ENCODE results near the gene ITGB2.

DNA sequence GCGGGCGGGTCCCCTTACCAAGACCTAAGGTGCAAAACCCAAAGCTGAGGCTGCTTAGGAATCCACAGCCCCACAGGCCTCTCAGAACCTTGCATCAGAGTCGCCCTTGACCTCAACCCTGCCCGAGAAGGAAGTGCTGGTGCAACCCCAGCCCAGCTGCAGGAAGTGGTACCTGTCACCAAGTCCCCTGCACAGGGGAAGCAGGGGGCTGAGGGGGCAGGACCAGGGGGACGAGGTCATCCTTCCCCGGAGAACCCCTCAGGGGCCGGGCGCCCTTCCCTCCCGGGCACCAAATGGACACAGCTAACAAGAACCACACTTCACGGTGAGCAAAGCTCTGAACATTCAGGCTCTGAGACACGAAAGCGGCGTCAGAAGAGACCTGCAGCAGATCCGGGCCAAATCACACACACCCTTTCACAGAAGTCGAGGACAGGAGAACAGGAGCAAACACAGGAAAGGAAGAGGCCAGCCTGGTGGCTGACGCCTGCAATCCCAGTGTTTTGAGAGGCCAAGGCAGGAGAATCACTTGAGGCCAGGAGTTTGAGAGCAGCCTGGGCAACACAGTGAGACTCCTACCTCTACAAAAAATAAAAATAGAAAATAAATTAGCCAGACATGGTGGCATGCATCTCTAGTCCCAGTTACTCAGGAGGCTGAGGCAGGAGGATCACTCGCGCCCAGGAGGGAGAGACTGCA is 6.4 kb downstream of the ITGB2 start:
- TF ChIP-seq, protein P1, sequence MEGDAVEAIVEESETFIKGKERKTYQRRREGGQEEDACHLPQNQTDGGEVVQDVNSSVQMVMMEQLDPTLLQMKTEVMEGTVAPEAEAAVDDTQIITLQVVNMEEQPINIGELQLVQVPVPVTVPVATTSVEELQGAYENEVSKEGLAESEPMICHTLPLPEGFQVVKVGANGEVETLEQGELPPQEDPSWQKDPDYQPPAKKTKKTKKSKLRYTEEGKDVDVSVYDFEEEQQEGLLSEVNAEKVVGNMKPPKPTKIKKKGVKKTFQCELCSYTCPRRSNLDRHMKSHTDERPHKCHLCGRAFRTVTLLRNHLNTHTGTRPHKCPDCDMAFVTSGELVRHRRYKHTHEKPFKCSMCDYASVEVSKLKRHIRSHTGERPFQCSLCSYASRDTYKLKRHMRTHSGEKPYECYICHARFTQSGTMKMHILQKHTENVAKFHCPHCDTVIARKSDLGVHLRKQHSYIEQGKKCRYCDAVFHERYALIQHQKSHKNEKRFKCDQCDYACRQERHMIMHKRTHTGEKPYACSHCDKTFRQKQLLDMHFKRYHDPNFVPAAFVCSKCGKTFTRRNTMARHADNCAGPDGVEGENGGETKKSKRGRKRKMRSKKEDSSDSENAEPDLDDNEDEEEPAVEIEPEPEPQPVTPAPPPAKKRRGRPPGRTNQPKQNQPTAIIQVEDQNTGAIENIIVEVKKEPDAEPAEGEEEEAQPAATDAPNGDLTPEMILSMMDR (IDR thresholded peaks at IDR 0.05): no peak
- TF ChIP-seq POLR2A (IDR thresholded peaks at IDR 0.05): no peak

All from heart left ventricle (tissue), 13 donors.